ENCODE results near the gene CAPZA3.
"Not testable (repeated sequence)": the region's sequence is repeated elsewhere in the genome, so short reads cannot be mapped to it uniquely, and the experiment has no call there.

CAPZA3 gene

GRCh38 chr12:18753481-18754123 is 15.7 kb downstream of the CAPZA3 start:
- no peak for DNase-seq (ENCODE audit: low read depth)

GRCh38 chr12:18754124-18754707 is 16.3 kb downstream of the CAPZA3 start:
- DNase-seq (ENCODE audit: low read depth): no peak

GRCh38 chr12:18755341-18755740 is 17.4 kb downstream of the CAPZA3 start:
- DNase-seq (ENCODE audit: low read depth): no peak

GRCh38 chr12:18766479-18766878 is 28.6 kb downstream of the CAPZA3 start:
- DNase-seq (ENCODE audit: low read depth): not testable (repeated sequence)

- no peak for DNase-seq (ENCODE audit: low read depth)
These were observed 44.9 kb downstream of the CAPZA3 start for GRCh38 chr12:18782827-18783226.

GRCh38 chr12:18785465-18785864 is 47.5 kb downstream of the CAPZA3 start:
- not testable (repeated sequence) for DNase-seq (ENCODE audit: low read depth)

All from stimulated activated CD8-positive, alpha-beta memory T cell treated with anti-CD3 and anti-CD28 coated beads, Interleukin-4, amount 100 ng/mL, for 24 hours (primary cell).